SH-SY5Y (cell line): ENCODE results near the gene PPP3CA.
A peak's percentile ranks its signal among the peaks of the same experiment; 100 is the strongest.

ENCODE experiments used
- GATA2 ChIP-seq: IDR thresholded peaks from 2 replicates; pipeline ENCODE4 v1.6.1; 2011; ENCODE audit warnings: mild to moderate bottlenecking, low read depth, low read length
- GATA3 ChIP-seq: IDR thresholded peaks from 2 replicates; pipeline ENCODE4 v1.6.1; 2011; ENCODE audit warnings: low read depth, mild to moderate bottlenecking, low read length, moderate library complexity

DNA sequence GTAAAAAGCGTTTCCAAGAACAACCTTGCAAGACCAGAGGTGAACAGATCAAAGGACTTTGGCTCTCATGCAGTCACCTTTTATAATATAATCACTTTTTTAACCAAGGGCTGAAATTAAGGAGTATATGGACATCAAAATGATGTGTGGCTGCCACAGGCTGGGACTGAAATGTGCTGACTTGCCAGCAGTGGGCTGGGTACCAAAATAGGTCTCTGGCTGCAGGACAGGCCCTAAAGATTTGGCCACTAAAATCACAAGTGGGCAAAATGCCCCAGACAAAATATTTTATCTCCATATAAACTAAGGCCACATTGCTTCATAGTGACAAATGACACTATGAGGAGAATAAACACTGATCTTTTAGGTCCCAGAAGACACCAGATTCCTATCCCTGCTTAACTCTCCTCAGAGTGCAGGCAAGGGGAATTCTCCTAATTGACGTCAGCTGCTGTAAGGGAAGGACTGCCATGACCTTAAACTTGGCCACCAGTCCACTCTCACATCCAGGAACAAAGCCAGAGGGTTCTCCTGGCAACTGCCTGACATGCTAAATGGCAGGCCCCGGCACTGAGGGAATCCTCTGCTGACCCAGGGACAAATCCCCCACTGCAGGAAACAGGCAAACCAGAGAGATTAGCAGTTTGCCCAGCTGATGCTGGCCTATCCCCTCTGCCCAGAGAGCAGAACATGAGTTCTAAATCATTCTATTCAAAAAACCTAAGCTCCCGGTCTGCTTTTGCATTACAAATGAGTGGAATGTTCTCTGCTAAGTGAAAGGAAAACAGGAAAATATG lies 155.8 kb downstream of the PPP3CA start:
- peak; percentile 43; the same call in 1 of the 2 replicates for TF ChIP-seq GATA2
- no peak for TF ChIP-seq GATA3
